GM12873 (cell line): ENCODE data around the gene PMPCA.

Experiments used
- TF ChIP-seq, protein P1 (sequence below): IDR thresholded peaks from 2 replicates; pipeline ENCODE4 v1.5.1; 2012; ENCODE audit warnings: low read depth, mild to moderate bottlenecking, moderate library complexity, low read length, control low read depth; ENCODE audit not compliant: insufficient read depth; ENCODE audit errors: missing control alignments

The PMPCA gene

DNA sequence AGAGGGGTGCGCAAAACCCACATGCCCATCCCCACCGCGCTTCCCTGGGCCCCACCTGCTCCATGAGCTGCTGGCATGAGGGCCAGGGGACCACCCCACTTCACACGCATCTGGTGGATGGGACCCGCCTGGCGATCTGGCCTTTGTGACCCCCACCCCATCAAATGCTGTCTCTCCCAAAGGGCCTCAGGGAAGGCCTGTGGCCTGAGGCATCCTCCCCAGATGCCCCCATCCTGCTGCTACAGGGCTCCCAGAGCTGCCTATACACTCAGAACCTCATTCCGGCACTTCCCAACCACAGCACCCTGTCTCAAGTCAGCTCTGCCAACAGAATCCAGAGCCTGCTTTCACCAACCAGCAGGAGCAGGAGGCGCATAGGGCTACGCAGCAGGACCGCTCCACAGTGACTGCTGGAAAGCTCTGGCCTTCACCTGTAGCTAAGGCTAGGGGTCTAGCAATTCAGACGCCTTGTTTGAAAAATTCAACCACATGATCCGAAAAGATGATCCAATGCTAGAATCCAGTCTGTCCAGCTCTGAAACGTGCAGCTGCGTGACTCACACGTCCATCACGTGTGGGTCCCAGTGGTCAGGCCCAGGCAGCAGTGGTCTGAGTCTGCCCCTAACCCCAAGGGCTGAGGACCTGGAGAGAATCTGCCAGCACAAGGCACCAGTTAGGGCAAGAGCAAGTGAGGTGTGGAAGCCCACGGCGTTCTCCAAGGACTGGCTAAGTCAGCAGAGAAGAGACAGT, 9.1 kb upstream of the PMPCA start:
- TF ChIP-seq, protein P1, sequence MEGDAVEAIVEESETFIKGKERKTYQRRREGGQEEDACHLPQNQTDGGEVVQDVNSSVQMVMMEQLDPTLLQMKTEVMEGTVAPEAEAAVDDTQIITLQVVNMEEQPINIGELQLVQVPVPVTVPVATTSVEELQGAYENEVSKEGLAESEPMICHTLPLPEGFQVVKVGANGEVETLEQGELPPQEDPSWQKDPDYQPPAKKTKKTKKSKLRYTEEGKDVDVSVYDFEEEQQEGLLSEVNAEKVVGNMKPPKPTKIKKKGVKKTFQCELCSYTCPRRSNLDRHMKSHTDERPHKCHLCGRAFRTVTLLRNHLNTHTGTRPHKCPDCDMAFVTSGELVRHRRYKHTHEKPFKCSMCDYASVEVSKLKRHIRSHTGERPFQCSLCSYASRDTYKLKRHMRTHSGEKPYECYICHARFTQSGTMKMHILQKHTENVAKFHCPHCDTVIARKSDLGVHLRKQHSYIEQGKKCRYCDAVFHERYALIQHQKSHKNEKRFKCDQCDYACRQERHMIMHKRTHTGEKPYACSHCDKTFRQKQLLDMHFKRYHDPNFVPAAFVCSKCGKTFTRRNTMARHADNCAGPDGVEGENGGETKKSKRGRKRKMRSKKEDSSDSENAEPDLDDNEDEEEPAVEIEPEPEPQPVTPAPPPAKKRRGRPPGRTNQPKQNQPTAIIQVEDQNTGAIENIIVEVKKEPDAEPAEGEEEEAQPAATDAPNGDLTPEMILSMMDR: no peak

DNA sequence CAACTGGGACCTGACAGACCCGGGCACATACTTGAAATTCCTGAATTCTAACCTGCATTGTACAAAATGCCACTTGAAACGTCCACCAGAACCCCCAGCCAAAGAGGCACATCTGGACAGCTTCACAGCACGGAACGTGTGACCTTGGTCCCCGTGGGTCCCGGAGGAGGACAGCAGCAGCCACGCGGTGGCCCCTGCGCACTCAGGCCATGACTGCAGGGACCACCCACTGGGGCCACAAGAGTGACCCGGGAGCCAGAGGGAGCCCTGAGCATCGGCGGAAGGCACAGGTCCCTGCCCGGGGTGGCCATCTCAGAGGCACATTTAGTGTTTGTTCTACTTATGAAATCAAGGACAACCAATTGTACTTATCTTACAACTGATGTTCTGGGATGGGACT, 8.4 kb upstream of the PMPCA start:
- TF ChIP-seq, protein P1: no peak

DNA sequence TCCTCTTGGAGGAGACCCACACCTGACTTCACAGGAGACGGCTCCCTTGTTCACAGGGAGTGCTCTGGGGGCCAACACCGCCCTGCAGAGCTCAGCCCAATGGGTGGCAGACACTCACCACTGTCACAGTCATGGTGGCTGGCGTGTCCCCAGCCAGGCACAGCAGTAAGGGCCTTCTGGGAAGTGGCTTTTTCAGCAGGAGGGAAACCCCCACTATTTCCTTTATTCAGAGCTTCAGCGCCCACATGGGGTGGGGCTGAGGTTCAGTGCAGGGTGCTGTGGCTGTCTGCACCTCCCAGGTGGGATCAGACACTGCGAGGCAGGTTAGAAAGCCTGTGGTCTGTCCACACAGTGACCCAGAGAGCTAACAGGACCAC, 6.9 kb upstream of the PMPCA start:
- TF ChIP-seq, protein P1: peak; percentile 15

DNA sequence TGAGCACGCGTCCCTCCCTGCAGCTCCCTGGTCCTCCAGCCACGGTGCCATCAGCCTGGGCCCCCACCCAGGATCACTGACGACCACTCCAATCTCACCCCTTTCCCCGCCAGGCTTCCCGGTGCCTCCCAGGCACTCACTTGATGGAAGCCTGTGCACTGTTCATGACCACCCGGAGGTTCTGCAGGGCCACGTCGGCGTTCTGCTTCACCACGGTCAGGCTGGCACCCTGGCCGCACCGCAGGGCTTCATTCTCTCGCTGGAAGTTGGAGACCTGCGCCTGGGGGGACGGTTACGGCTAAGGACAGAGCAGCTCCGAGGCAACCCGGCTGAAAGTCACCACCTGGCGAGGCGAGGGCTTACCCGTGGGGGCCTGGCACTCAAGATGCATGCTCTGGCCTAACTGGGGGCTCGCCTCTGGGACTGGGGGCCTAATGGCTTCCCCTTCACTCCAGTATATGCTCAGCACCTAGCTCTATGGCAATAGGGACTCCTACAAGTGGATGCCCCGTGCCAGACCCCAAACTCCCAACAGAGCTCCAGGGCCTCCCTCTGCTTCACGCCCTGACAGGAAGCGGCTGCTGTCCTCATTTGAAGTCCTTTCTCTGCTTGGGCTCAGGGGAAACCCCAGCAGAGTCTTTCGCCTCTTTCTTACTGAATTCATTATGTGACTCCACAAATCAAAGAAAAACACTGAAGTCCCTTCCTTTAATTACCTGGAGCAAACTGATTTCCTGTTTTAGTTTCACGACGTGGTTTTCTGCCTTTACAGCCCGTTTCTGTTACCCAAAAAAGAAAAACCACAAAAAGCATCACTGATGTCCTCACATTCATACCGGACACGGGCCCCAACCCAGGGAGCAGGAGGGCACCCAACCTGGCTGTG, 6.3 kb upstream of the PMPCA start:
- TF ChIP-seq, protein P1: no peak

DNA sequence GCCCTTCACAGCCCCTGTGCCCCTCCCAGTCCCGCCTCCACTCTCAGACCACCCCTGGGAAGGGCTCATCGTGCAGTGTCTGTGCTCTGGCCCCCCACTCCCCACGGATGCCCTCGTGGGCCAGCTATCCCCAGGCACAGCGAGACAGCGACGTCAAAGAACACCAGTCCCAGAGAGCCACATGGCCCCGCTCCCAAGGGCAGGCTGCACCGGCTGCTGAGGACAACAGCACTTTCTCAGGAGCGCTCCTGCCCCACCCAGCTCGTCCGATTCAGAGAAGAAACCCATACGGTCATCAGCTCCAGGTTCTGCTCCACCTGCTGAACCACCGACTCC, 5.7 kb upstream of the PMPCA start:
- TF ChIP-seq, protein P1: no peak

DNA sequence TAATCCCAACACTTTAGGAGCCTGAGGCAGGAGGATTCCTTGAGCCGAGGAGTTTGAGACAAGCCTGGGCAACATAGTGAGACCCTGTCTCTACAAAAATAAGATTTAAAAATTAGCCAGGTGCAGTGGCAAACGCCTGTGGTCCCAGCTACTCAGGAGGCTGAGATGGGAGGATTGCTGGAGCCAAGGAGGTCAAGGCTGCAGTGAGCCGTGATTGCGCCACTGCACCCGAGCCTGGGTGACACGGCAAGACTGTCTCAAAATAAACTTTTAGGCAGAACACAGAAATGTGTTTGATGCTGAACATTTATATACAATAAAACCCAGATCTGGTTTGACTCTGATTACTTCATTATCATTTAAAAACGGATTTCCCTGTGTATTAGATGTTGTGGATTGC, 5.0 kb upstream of the PMPCA start:
- TF ChIP-seq, protein P1: no peak

DNA sequence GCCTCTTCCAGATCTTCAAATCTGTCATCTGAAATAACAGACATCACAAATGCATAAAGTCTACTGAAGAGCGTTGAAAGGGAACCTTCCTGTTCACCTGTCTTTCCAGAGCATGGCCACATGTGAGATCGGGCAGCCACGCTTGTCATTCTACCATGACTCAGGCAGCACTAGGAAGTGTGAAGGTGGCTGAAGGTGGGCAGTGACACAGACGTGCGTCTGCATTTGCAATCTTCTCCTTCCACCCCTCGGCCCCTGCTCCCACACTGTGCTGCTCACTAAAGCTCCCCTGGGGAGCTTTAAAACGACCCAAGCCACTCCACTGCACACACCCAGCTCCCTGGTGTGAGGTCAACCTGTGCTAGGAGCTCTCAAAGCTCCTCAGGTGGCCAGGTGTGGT, 2.5 kb upstream of the PMPCA start:
- TF ChIP-seq, protein P1: no peak
